Thyroid gland (tissue), 4 donors: Measurements from ENCODE around the gene ABRACL. TPM values are rescaled to one million over a fixed set of nuclear protein-coding genes. Genes with fewer than 3 reads are reported as not detected.

Experiments used
- DNase-seq, 2 donors: peaks; one replicate each; pipeline ENCODE4 v3.0.0-alpha.2; 2019
- H3K27ac ChIP-seq, 3 donors: fragments of 200-600 bp; sonication (generic); 1 replicate in 2 of 3; 2 replicates in 1 of 3; pipeline ENCODE4 v1.5.1; 2016 to 2019; ENCODE audit warnings: mild to moderate bottlenecking in 1 of 3, moderate library complexity in 1 of 3
- H3K27me3 ChIP-seq: fragments of 200-600 bp; sonication (generic); one replicate; pipeline ENCODE4 v1.5.1; 2019
- H3K36me3 ChIP-seq, 2 donors: fragments of 200-600 bp; sonication (generic); one replicate each; pipeline ENCODE4 v1.5.1; 2016 to 2019
- H3K4me1 ChIP-seq, 2 donors: fragments of 200-600 bp; sonication (generic); one replicate each; pipeline ENCODE4 v1.5.1; 2017 to 2019
- H3K4me3 ChIP-seq, 3 donors: fragments of 200-600 bp; sonication (generic); replicated peaks in 1 of 3; 1 replicate in 2 of 3; 2 replicates in 1 of 3; pipeline ENCODE4 v1.5.1; 2016; ENCODE audit warnings: mild to moderate bottlenecking in 1 of 3
- H3K9me3 ChIP-seq: fragments of 200-600 bp; sonication (generic); one replicate; pipeline ENCODE4 v1.5.1; 2017
- CTCF ChIP-seq, 6 experiments: fragments of 200-600 bp in 3 of 6; fragments of 450-650 bp in 3 of 6; sonication (generic) in 3 of 6; IDR thresholded peaks; one replicate each; pipeline ENCODE4 v1.5.1; 2016 to 2019; ENCODE audit warnings: antibody characterized with exemption in 6 of 6, mild to moderate bottlenecking in 2 of 6, inconsistent platforms in 1 of 6, moderate library complexity in 1 of 6
- POLR2A ChIP-seq, 2 donors: fragments of 450-650 bp; IDR thresholded peaks; one replicate each; pipeline ENCODE4 v1.6.1; 2017; ENCODE audit warnings: antibody characterized with exemption in 2 of 2, mild to moderate bottlenecking in 2 of 2, moderate library complexity in 1 of 2
- WGBS, 2 donors: methylation state at CpG; one replicate each; pipeline ENCODE4 v1.1.5; 2017; 5-methylcytosine and 5-hydroxymethylcytosine counted together
- intact Hi-C: fragments of 100-400 bp; cut with DNase I; formaldehyde crosslinking; loops from one replicate; pipeline ENCODE4 v1.15.1; 2023
- total RNA-seq, 4 donors: library from RNA; depleted of rRNA; stranded (reverse); fragments of >200 nt; gene quantifications; one replicate each; pipeline ENCODE4 v1.2.3, GENCODE V29; 2016

The ABRACL gene
- total RNA-seq, 4 donors from 2014 or later: 15.9 to 37.2 (median 27.5) TPM

- Histone ChIP-seq H3K4me3 (no peak overlapping the region), H3K9me3 (no peaks in the 10 kb centered on the region), H3K27ac (no peak overlapping the region), H3K27me3 (no peaks in the 10 kb centered on the region), H3K36me3 (no peaks in the 10 kb centered on the region), H3K4me1 (no peaks in the 10 kb centered on the region)
- 83 to 85% methylated on average over 5 of the region's 5 CpGs for WGBS, 2 donors
- TF ChIP-seq POLR2A (IDR thresholded peaks at IDR 0.05): no peak
- TF ChIP-seq CTCF (IDR thresholded peaks at IDR 0.05): no peak
- DNase-seq: no peak
- intact Hi-C loops: no loop called here
Observed at GRCh38 chr6:139082370-139082769, 53.8 kb downstream of the ABRACL start.

GRCh38 chr6:139091826-139092225, 63.3 kb downstream of the ABRACL start:
- Histone ChIP-seq H3K4me3 (no peak overlapping the region), H3K9me3 (no peaks in the 10 kb centered on the region), H3K36me3 (no peaks in the 10 kb centered on the region), H3K27me3 (no peaks in the 10 kb centered on the region), H3K4me1 (no peaks in the 10 kb centered on the region), H3K27ac (no peak overlapping the region)
- 91 to 93% methylated on average over 1 of the region's 1 CpG for WGBS, 2 donors
- no peak for DNase-seq
- TF ChIP-seq CTCF (IDR thresholded peaks at IDR 0.05): no peak
- TF ChIP-seq POLR2A (IDR thresholded peaks at IDR 0.05): no peak
- intact Hi-C loops: no loop called here

Other genes with a start within 250 kb of the ABRACL start
- 1 to 10 TPM in 1 of 4 donors, under 1 TPM in 3; 0.11 to 8.7 (median 0.16) TPM for gene ECT2L, start 232.7 kb upstream of the ABRACL start, total RNA-seq
- gene REPS1, start 40.5 kb upstream of the ABRACL start, total RNA-seq: 10 to 100 TPM; 51.5 to 93.9 (median 66.1) TPM
- 10 to 100 TPM; 23.6 to 42.0 (median 33.0) TPM for gene HECA, start 106.3 kb downstream of the ABRACL start, total RNA-seq